PC-3 (cell line): ENCODE measurements around the gene HLCS. TPM values are rescaled to one million over a fixed set of nuclear protein-coding genes. Genes with fewer than 3 reads are reported as not detected.

ENCODE experiments used
- ATAC-seq: fragments of 200-7000 bp; cut with Tn5 transposase; 2 replicates; pipeline ENCODE4 v1.9.1; 2020; ENCODE audit warnings: mild to moderate bottlenecking, moderate library complexity
- BruUV-seq: library from RNA; stranded (reverse); fragments of 400-500 nt; replicated peaks from 2 replicates; lab custom pipeline; 2021; lab: Mats Ljungman, UMichigan
- CTCF ChIA-PET: fragments of 300-600 bp; sonication (Branson Sonifier 250); formaldehyde crosslinking; loops from one replicate; lab custom pipeline; 2022; ENCODE audit warnings: antibody characterized with exemption; lab: Charles Lee
- POLR2A ChIA-PET: fragments of 300-600 bp; sonication (Branson Sonifier 250); formaldehyde crosslinking; loops from one replicate; lab custom pipeline; 2022; ENCODE audit warnings: antibody characterized with exemption; ENCODE audit not compliant: unreplicated experiment; lab: Charles Lee
- DNase-seq: peaks from one replicate; pipeline ENCODE4 v3.0.0-alpha.2; 2015
- H2AFZ ChIP-seq: fragments of 300-600 bp; sonication (generic); 2 replicates; pipeline ENCODE4 v1.6.0; 2016; ENCODE audit warnings: antibody characterized with exemption, low read length
- H3F3A ChIP-seq: fragments of 300-600 bp; sonication (generic); one replicate; pipeline ENCODE4 v1.6.0; 2017; ENCODE audit warnings: antibody characterized with exemption, low read length, control low read depth, mild to moderate bottlenecking; ENCODE audit not compliant: unreplicated experiment
- H3K27ac ChIP-seq: fragments of 300-600 bp; sonication (generic); 2 replicates; pipeline ENCODE4 v1.5.1; 2016; ENCODE audit warnings: mild to moderate bottlenecking, low read length
- H3K27me3 ChIP-seq: fragments of 300-600 bp; sonication (generic); 2 replicates; pipeline ENCODE4 v1.6.1; 2016; ENCODE audit warnings: low read length, mixed read lengths
- H3K36me3 ChIP-seq: fragments of 300-600 bp; sonication (generic); 2 replicates; pipeline ENCODE4 v1.6.1; 2016; ENCODE audit warnings: low read depth, mixed run types, low read length, mixed read lengths
- H3K4me1 ChIP-seq: fragments of 300-600 bp; sonication (generic); 2 replicates; pipeline ENCODE4 v1.5.1; 2016; ENCODE audit warnings: low read length; ENCODE audit not compliant: insufficient read depth
- H3K4me2 ChIP-seq: fragments of 300-600 bp; sonication (generic); 2 replicates; pipeline ENCODE4 v1.6.0; 2016; ENCODE audit warnings: low read length
- H3K4me3 ChIP-seq: fragments of 300-600 bp; sonication (generic); 2 replicates; pipeline ENCODE4 v1.5.1; 2016; ENCODE audit warnings: mild to moderate bottlenecking, low read length, mixed read lengths
- H3K79me2 ChIP-seq: fragments of 300-600 bp; sonication (generic); 2 replicates; pipeline ENCODE4 v1.6.1; 2017; ENCODE audit warnings: low read length, mixed read lengths
- H3K9ac ChIP-seq: fragments of 300-600 bp; sonication (generic); 2 replicates; pipeline ENCODE4 v1.6.0; 2016; ENCODE audit warnings: mild to moderate bottlenecking, low read length
- H3K9me2 ChIP-seq: fragments of 300-600 bp; sonication (generic); replicated peaks from 2 replicates; pipeline ENCODE4 v1.6.1; 2016; ENCODE audit warnings: mixed run types, low read length, mixed read lengths
- H3K9me3 ChIP-seq: fragments of 300-600 bp; sonication (generic); 2 replicates; pipeline ENCODE4 v1.6.1; 2016; ENCODE audit warnings: low read length, mixed read lengths
- H4K20me1 ChIP-seq: fragments of 300-600 bp; sonication (generic); 2 replicates; pipeline ENCODE4 v1.6.1; 2016; ENCODE audit warnings: low read length, mixed read lengths
- CTCF ChIP-seq: fragments of 300-600 bp; sonication (generic); conservative IDR thresholded peaks from 2 replicates; pipeline ENCODE4 v1.5.1; 2017; ENCODE audit warnings: antibody characterized with exemption, low read depth, mild to moderate bottlenecking, low read length
- EZH2 ChIP-seq: fragments of 300-600 bp; sonication (generic); IDR thresholded peaks from one replicate; pipeline ENCODE4 v1.6.1; 2017; ENCODE audit warnings: antibody characterized with exemption, mild to moderate bottlenecking, low read length; ENCODE audit not compliant: unreplicated experiment
- EZH2phosphoT487 ChIP-seq: fragments of 300-600 bp; sonication (generic); IDR thresholded peaks from 2 replicates; pipeline ENCODE4 v1.6.1; 2018; ENCODE audit warnings: mild to moderate bottlenecking, antibody characterized with exemption, low read length, borderline replicate concordance
- intact Hi-C: fragments of 100-400 bp; cut with micrococcal nuclease; formaldehyde crosslinking; loops from 2 replicates; pipeline ENCODE4 v1.9.0; 2023
- total RNA-seq: library from RNA; depleted of rRNA; stranded (reverse); fragments of >200 nt; gene quantifications from 2 replicates; pipeline ENCODE4 v1.2.3, GENCODE V29; 2014

Gene HLCS
- total RNA-seq, 1 experiment from 2014 or later, result 44.1 TPM

- Histone ChIP-seq H3K4me3 (no peak overlapping the region), H3K27me3 (no peaks in the 10 kb centered on the region), H2AFZ (no peak overlapping the region), H4K20me1 (no peaks in the 10 kb centered on the region), H3K9ac (no peak overlapping the region), H3K9me3 (no peaks in the 10 kb centered on the region), H3K36me3 (no peaks in the 10 kb centered on the region), H3F3A (no peaks in the 10 kb centered on the region), H3K79me2 (no peaks in the 10 kb centered on the region), H3K4me2 (no peak overlapping the region), H3K27ac (no peak overlapping the region), H3K4me1 (no peaks in the 10 kb centered on the region), H3K9me2 (no peaks in the 10 kb centered on the region)
- CTCF ChIA-PET, result no interaction called here
- DNase-seq (no peak), ATAC-seq (no peak)
- POLR2A ChIA-PET, result no interaction called here
- no TSS peak for BruUV-seq
- intact Hi-C loops, result no loop called here
- TF ChIP-seq EZH2 (no peak), CTCF (no peak), EZH2phosphoT487 (no peak)
These were observed 159.0 kb downstream of the HLCS start for GRCh38 chr21:36807422-36807928.

- Histone ChIP-seq H3K9me2 (no peaks in the 10 kb centered on the region), H3K27ac (no peak overlapping the region), H3K9ac (no peak overlapping the region), H3K79me2 (no peaks in the 10 kb centered on the region), H3F3A (no peaks in the 10 kb centered on the region), H3K27me3 (no peaks in the 10 kb centered on the region), H3K4me2 (no peak overlapping the region), H3K4me3 (no peak overlapping the region), H3K4me1 (no peaks in the 10 kb centered on the region), H2AFZ (no peak overlapping the region), H3K36me3 (no peaks in the 10 kb centered on the region), H4K20me1 (no peaks in the 10 kb centered on the region), H3K9me3 (no peaks in the 10 kb centered on the region)
- ATAC-seq (no peak), DNase-seq (no peak)
- no peak for TF ChIP-seq EZH2phosphoT487
- TF ChIP-seq CTCF, result no peak
- no peak for TF ChIP-seq EZH2
- no TSS peak for BruUV-seq
- ChIA-PET CTCF (no interaction called here), POLR2A (no interaction called here)
- intact Hi-C loops, result no loop called here
These were observed 160.4 kb downstream of the HLCS start for GRCh38 chr21:36806103-36806502.

GRCh38 chr21:36804874-36805611, 161.4 kb downstream of the HLCS start:
- CTCF ChIA-PET, result no interaction called here
- Histone ChIP-seq H3K4me2 (no peak overlapping the region), H3K27me3 (no peaks in the 10 kb centered on the region), H3K9me3 (no peaks in the 10 kb centered on the region), H3K4me3 (no peak overlapping the region), H2AFZ (no peak overlapping the region), H3F3A (no peaks in the 10 kb centered on the region), H3K4me1 (no peaks in the 10 kb centered on the region), H3K79me2 (no peaks in the 10 kb centered on the region), H4K20me1 (no peaks in the 10 kb centered on the region), H3K9me2 (no peaks in the 10 kb centered on the region), H3K9ac (no peak overlapping the region), H3K36me3 (no peaks in the 10 kb centered on the region), H3K27ac (no peak overlapping the region)
- POLR2A ChIA-PET, result no interaction called here
- TF ChIP-seq EZH2phosphoT487 (no peak), CTCF (no peak), EZH2 (no peak)
- ATAC-seq (no peak), DNase-seq (no peak)
- BruUV-seq, result no TSS peak
- intact Hi-C loops, result no loop called here
